ENCODE data around the gene ZFP69B.

The ZFP69B gene

DNA sequence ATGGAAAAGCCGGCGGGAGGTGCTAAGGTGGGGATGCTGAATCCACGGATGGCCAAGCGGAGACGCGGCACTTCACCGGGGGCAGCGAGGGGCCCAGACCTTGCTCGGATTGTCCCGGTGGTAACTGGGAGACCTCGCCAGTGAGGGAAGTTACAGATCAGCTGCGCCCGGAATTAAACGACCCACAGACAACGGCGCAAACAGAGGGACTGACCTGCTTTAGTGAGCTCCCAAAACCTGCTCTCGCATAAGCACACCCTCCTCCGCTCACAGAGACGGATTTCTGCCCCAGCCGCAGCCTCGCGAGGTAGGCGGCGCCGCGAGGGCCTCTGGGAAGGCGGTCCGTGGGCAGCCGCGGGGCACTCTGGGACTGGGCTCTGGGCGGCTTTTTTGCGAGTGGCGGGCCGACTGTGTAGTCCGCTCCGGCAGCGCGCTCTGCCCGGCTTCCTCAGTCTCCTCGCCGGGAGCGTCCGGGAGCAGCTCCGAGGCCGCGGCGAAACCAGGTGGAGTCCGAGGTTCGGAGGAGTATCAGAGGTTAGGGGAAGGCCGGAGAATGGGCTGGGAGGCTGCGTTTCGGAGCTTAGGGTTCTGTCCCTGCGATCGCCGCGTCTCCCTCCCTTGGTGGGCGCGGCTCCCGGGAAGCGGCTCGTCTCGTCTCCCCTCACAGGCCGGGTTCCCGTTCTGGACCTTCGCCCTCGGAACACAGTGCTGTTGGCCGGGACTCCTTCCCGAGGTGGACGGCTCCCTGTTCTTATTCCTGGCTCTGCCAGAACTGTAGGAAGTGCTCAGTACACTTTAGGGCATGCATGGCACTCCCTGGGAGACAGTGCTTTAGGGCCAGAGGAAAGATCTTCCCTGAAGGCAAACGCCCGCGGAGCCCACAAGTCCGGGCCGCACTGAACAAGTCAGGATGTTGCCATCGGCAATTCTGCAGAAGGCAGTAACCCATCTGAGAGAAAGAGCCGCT lies 58.4 kb downstream of the ZFP69B start, which contains the start of gene EXO5 (continued):
- TF ChIP-seq, protein P1, sequence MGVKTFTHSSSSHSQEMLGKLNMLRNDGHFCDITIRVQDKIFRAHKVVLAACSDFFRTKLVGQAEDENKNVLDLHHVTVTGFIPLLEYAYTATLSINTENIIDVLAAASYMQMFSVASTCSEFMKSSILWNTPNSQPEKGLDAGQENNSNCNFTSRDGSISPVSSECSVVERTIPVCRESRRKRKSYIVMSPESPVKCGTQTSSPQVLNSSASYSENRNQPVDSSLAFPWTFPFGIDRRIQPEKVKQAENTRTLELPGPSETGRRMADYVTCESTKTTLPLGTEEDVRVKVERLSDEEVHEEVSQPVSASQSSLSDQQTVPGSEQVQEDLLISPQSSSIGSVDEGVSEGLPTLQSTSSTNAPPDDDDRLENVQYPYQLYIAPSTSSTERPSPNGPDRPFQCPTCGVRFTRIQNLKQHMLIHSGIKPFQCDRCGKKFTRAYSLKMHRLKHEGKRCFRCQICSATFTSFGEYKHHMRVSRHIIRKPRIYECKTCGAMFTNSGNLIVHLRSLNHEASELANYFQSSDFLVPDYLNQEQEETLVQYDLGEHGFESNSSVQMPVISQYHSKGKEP (tag by site-specific recombination; IDR thresholded peaks at IDR 0.05), result no peak
- TF ChIP-seq ZNF747 (tag by site-specific recombination; IDR thresholded peaks at IDR 0.05), result no peak
- TF ChIP-seq HOXD13 (CRISPR knock-in tag; IDR thresholded peaks at IDR 0.05; ENCODE audit: borderline replicate concordance), result no peak
- TF ChIP-seq, protein P2, sequence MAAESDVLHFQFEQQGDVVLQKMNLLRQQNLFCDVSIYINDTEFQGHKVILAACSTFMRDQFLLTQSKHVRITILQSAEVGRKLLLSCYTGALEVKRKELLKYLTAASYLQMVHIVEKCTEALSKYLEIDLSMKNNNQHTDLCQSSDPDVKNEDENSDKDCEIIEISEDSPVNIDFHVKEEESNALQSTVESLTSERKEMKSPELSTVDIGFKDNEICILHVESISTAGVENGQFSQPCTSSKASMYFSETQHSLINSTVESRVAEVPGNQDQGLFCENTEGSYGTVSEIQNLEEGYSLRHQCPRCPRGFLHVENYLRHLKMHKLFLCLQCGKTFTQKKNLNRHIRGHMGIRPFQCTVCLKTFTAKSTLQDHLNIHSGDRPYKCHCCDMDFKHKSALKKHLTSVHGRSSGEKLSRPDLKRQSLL (tag by site-specific recombination; IDR thresholded peaks at IDR 0.05), result 0 out of 2 replicates have a peak, but pooled peaks have one; percentile 4
- peak; percentile 82 for TF ChIP-seq ZEB2 (tag by site-specific recombination; IDR thresholded peaks at IDR 0.05)
- TF ChIP-seq, protein P3, sequence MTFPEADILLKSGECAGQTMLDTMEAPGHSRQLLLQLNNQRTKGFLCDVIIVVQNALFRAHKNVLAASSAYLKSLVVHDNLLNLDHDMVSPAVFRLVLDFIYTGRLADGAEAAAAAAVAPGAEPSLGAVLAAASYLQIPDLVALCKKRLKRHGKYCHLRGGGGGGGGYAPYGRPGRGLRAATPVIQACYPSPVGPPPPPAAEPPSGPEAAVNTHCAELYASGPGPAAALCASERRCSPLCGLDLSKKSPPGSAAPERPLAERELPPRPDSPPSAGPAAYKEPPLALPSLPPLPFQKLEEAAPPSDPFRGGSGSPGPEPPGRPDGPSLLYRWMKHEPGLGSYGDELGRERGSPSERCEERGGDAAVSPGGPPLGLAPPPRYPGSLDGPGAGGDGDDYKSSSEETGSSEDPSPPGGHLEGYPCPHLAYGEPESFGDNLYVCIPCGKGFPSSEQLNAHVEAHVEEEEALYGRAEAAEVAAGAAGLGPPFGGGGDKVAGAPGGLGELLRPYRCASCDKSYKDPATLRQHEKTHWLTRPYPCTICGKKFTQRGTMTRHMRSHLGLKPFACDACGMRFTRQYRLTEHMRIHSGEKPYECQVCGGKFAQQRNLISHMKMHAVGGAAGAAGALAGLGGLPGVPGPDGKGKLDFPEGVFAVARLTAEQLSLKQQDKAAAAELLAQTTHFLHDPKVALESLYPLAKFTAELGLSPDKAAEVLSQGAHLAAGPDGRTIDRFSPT (tag by site-specific recombination; IDR thresholded peaks at IDR 0.05), result peak; percentile 82
- TF ChIP-seq ZNF335 (tag by site-specific recombination; conservative IDR thresholded peaks at IDR 0.05), result peak; percentile 85
- no peak for TF ChIP-seq ZNF174 (tag by site-specific recombination; IDR thresholded peaks at IDR 0.05)
- peak; percentile 46 for TF ChIP-seq ZNF629 (tag by site-specific recombination; IDR thresholded peaks at IDR 0.05)
- no peak for TF ChIP-seq ZNF776 (tag by site-specific recombination; IDR thresholded peaks at IDR 0.05; ENCODE audit: borderline replicate concordance)
- no peak for TF ChIP-seq ZNF664 (tag by site-specific recombination; IDR thresholded peaks at IDR 0.05)
- no peak for TF ChIP-seq ZNF302 (tag by site-specific recombination; IDR thresholded peaks at IDR 0.05; ENCODE audit: low read depth)
- TF ChIP-seq ZNF2 (tag by site-specific recombination; IDR thresholded peaks at IDR 0.05), result peak; percentile 57
- TF ChIP-seq, protein P4, sequence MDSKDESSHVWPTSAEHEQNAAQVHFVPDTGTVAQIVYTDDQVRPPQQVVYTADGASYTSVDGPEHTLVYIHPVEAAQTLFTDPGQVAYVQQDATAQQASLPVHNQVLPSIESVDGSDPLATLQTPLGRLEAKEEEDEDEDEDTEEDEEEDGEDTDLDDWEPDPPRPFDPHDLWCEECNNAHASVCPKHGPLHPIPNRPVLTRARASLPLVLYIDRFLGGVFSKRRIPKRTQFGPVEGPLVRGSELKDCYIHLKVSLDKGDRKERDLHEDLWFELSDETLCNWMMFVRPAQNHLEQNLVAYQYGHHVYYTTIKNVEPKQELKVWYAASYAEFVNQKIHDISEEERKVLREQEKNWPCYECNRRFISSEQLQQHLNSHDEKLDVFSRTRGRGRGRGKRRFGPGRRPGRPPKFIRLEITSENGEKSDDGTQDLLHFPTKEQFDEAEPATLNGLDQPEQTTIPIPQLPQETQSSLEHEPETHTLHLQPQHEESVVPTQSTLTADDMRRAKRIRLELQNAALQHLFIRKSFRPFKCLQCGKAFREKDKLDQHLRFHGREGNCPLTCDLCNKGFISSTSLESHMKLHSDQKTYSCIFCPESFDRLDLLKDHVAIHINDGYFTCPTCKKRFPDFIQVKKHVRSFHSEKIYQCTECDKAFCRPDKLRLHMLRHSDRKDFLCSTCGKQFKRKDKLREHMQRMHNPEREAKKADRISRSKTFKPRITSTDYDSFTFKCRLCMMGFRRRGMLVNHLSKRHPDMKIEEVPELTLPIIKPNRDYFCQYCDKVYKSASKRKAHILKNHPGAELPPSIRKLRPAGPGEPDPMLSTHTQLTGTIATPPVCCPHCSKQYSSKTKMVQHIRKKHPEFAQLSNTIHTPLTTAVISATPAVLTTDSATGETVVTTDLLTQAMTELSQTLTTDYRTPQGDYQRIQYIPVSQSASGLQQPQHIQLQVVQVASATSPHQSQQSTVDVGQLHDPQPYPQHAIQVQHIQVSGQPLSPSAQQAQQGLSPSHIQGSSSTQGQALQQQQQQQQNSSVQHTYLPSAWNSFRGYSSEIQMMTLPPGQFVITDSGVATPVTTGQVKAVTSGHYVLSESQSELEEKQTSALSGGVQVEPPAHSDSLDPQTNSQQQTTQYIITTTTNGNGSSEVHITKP (tag by site-specific recombination; IDR thresholded peaks at IDR 0.05), result peak; percentile 84
- TF ChIP-seq SP3 (tag by site-specific recombination; IDR thresholded peaks at IDR 0.05), result peak; percentile 68
- no peak for TF ChIP-seq ZNF157 (tag by site-specific recombination; IDR thresholded peaks at IDR 0.05)
- TF ChIP-seq ZNF473 (tag by site-specific recombination; IDR thresholded peaks at IDR 0.05), result no peak
- no peak for TF ChIP-seq ZNF398 (tag by site-specific recombination; IDR thresholded peaks at IDR 0.05)
- TF ChIP-seq AEBP2 (tag by site-specific recombination; IDR thresholded peaks at IDR 0.05; ENCODE audit: borderline replicate concordance), result no peak
- TF ChIP-seq ZNF704 (tag by site-specific recombination; IDR thresholded peaks at IDR 0.05), result no peak
- TF ChIP-seq ZBTB21 (tag by site-specific recombination; IDR thresholded peaks at IDR 0.05), result no peak
- TF ChIP-seq ZNF549 (tag by site-specific recombination; IDR thresholded peaks at IDR 0.05), result no peak; the same call in 1 of the 2 replicates
- TF ChIP-seq GFI1B (tag by site-specific recombination; IDR thresholded peaks at IDR 0.05), result no peak
- no peak for TF ChIP-seq ZNF530 (tag by site-specific recombination; IDR thresholded peaks at IDR 0.05; ENCODE audit: low read depth)
- peak; percentile 97 for TF ChIP-seq ZBTB48 (tag by site-specific recombination; IDR thresholded peaks at IDR 0.05)
- TF ChIP-seq ZSCAN30 (tag by site-specific recombination; IDR thresholded peaks at IDR 0.05), result peak; percentile 79
